HG02973 (cell line): Measurements from ENCODE around the gene MVK.
"Not testable (repeated sequence)": the region's sequence is repeated elsewhere in the genome, so short reads cannot be mapped to it uniquely, and the experiment has no call there.

Experiments used
- ATAC-seq: cut with Tn5 transposase; IDR thresholded peaks from one replicate; pipeline ENCODE4 v1.9.1; 2021; ENCODE audit warnings: moderate library complexity; ENCODE audit not compliant: unreplicated experiment

Gene MVK

GRCh38 chr12:109588461-109589239, 15.1 kb downstream of the MVK start:
- no peak for ATAC-seq

- ATAC-seq = no peak
These were observed 15.6 kb downstream of the MVK start for GRCh38 chr12:109589240-109589590.

- ATAC-seq = no peak
These were observed 16.2 kb downstream of the MVK start for GRCh38 chr12:109589691-109590245.

GRCh38 chr12:109590566-109590965, 17.0 kb downstream of the MVK start:
- ATAC-seq = no peak

- ATAC-seq = no peak
These were observed 17.4 kb downstream of the MVK start for GRCh38 chr12:109591041-109591440.

GRCh38 chr12:109592195-109592904, 18.8 kb downstream of the MVK start:
- no peak for ATAC-seq

GRCh38 chr12:109592905-109593272, 19.3 kb downstream of the MVK start:
- no peak for ATAC-seq

- ATAC-seq = no peak
These were observed 21.1 kb downstream of the MVK start for GRCh38 chr12:109594556-109595317.

GRCh38 chr12:109595321-109595902, 21.8 kb downstream of the MVK start:
- no peak for ATAC-seq

- no peak for ATAC-seq
These were observed 23.0 kb downstream of the MVK start for GRCh38 chr12:109596418-109597244.

GRCh38 chr12:109597414-109597794, 23.8 kb downstream of the MVK start:
- no peak for ATAC-seq

- no peak for ATAC-seq
These were observed 24.3 kb downstream of the MVK start for GRCh38 chr12:109597795-109598427.

- no peak for ATAC-seq
These were observed 24.8 kb downstream of the MVK start for GRCh38 chr12:109598428-109598854.

- ATAC-seq = no peak
These were observed 25.5 kb downstream of the MVK start for GRCh38 chr12:109599087-109599486.

- ATAC-seq = no peak
These were observed 26.9 kb downstream of the MVK start for GRCh38 chr12:109600481-109600880.

- no peak for ATAC-seq
These were observed 27.4 kb downstream of the MVK start for GRCh38 chr12:109600995-109601394.

GRCh38 chr12:109601557-109601956, 28.0 kb downstream of the MVK start:
- ATAC-seq = no peak

GRCh38 chr12:109602132-109602531, 28.5 kb downstream of the MVK start:
- not testable (repeated sequence) for ATAC-seq

GRCh38 chr12:109604132-109604585, 30.6 kb downstream of the MVK start:
- no peak for ATAC-seq

- ATAC-seq = no peak
These were observed 31.4 kb downstream of the MVK start for GRCh38 chr12:109605016-109605415.
